HL-60 (cell line): ENCODE data around the gene CD109.

Experiments
- DNase-seq, 2 experiments: peaks; one replicate each; pipeline ENCODE4 v3.0.0-alpha.2; 2010 to 2020; ENCODE audit warnings: low read depth in 1 of 2, low spot score in 1 of 2
- H3K27ac ChIP-seq: fragments of 250-450 bp; sonication (Bioruptor Pico); replicated peaks from 2 replicates; pipeline ENCODE4 v1.5.1; 2020; ENCODE audit warnings: mild to moderate bottlenecking, moderate library complexity
- H3K27me3 ChIP-seq: fragments of 250-450 bp; sonication (Bioruptor Pico); 2 replicates; pipeline ENCODE4 v1.5.1; 2021; ENCODE audit warnings: mild to moderate bottlenecking, moderate library complexity; ENCODE audit not compliant: insufficient read depth, poor library complexity, severe bottlenecking
- H3K4me3 ChIP-seq: replicated peaks from 2 replicates; pipeline ENCODE4 v1.5.1; 2011; ENCODE audit warnings: mild to moderate bottlenecking, control low read depth, low read length; ENCODE audit not compliant: insufficient read depth
- CTCF ChIP-seq: IDR thresholded peaks from one replicate; pipeline ENCODE4 v1.5.1; 2011; ENCODE audit warnings: low read length, control low read depth, inconsistent platforms; ENCODE audit not compliant: insufficient read depth
- GABPA ChIP-seq: IDR thresholded peaks from 2 replicates; pipeline ENCODE4 v1.6.1; 2012; ENCODE audit warnings: low read depth
- POLR2AphosphoS5 ChIP-seq: IDR thresholded peaks from 2 replicates; pipeline ENCODE4 v1.6.1; 2012; ENCODE audit warnings: low read depth
- SPI1 ChIP-seq: IDR thresholded peaks from 2 replicates; pipeline ENCODE4 v1.6.1; 2012; ENCODE audit warnings: low read depth, mild to moderate bottlenecking, borderline replicate concordance
- TF ChIP-seq, protein P1 (sequence below): IDR thresholded peaks from 2 replicates; pipeline ENCODE4 v1.6.1; 2012; ENCODE audit warnings: low read depth; ENCODE audit not compliant: insufficient replicate concordance

CD109 gene

GRCh38 chr6:73867411-73867810, 171.4 kb downstream of the CD109 start:
- Histone ChIP-seq H3K27ac (no peak overlapping the region), H3K27me3 (no peaks in the 10 kb centered on the region), H3K4me3 (no peak overlapping the region)
- no peak for DNase-seq
- TF ChIP-seq, protein P1, sequence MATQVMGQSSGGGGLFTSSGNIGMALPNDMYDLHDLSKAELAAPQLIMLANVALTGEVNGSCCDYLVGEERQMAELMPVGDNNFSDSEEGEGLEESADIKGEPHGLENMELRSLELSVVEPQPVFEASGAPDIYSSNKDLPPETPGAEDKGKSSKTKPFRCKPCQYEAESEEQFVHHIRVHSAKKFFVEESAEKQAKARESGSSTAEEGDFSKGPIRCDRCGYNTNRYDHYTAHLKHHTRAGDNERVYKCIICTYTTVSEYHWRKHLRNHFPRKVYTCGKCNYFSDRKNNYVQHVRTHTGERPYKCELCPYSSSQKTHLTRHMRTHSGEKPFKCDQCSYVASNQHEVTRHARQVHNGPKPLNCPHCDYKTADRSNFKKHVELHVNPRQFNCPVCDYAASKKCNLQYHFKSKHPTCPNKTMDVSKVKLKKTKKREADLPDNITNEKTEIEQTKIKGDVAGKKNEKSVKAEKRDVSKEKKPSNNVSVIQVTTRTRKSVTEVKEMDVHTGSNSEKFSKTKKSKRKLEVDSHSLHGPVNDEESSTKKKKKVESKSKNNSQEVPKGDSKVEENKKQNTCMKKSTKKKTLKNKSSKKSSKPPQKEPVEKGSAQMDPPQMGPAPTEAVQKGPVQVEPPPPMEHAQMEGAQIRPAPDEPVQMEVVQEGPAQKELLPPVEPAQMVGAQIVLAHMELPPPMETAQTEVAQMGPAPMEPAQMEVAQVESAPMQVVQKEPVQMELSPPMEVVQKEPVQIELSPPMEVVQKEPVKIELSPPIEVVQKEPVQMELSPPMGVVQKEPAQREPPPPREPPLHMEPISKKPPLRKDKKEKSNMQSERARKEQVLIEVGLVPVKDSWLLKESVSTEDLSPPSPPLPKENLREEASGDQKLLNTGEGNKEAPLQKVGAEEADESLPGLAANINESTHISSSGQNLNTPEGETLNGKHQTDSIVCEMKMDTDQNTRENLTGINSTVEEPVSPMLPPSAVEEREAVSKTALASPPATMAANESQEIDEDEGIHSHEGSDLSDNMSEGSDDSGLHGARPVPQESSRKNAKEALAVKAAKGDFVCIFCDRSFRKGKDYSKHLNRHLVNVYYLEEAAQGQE: no peak
- no peak for TF ChIP-seq GABPA
- no peak for TF ChIP-seq POLR2AphosphoS5
- no peak for TF ChIP-seq SPI1
- no peak for TF ChIP-seq CTCF

GRCh38 chr6:73870907-73871306, 174.9 kb downstream of the CD109 start:
- H3K27ac ChIP-seq: no peak overlapping the region
- DNase-seq: no peak

GRCh38 chr6:73873081-73873480, 177.1 kb downstream of the CD109 start:
- no peak for DNase-seq
- H3K4me3 ChIP-seq: no peak overlapping the region
- TF ChIP-seq SPI1 (no peak), CTCF (no peak), GABPA (no peak), POLR2AphosphoS5 (no peak)
- TF ChIP-seq, protein P1: no peak
- H3K27me3 ChIP-seq: no peaks in the 10 kb centered on the region
- no peak overlapping the region for H3K27ac ChIP-seq

More at GRCh38 chr6:73870907-73871306, 174.9 kb downstream of the CD109 start:
- Histone ChIP-seq H3K27me3 (no peaks in the 10 kb centered on the region), H3K4me3 (no peak overlapping the region)
- no peak for TF ChIP-seq GABPA
- no peak for TF ChIP-seq POLR2AphosphoS5
- no peak for TF ChIP-seq SPI1
- TF ChIP-seq, protein P1: no peak
- no peak for TF ChIP-seq CTCF
